GM18519 (cell line): ENCODE data around the gene FSTL3.
"Not testable (repeated sequence)": the region's sequence is repeated elsewhere in the genome, so short reads cannot be mapped to it uniquely, and the experiment has no call there.

Source experiments
- ATAC-seq: cut with Tn5 transposase; IDR thresholded peaks from one replicate; pipeline ENCODE4 v1.9.1; 2021; ENCODE audit warnings: mild to moderate bottlenecking, moderate library complexity; ENCODE audit not compliant: unreplicated experiment, low FRiP score

FSTL3 gene

GRCh38 chr19:660793-661426, 15.3 kb upstream of the FSTL3 start:
- ATAC-seq, result no peak

- no peak for ATAC-seq
Observed at GRCh38 chr19:661427-662196, 14.6 kb upstream of the FSTL3 start.

- ATAC-seq, result no peak
Observed at GRCh38 chr19:662207-662961, 13.8 kb upstream of the FSTL3 start.

GRCh38 chr19:662962-663681, 13.1 kb upstream of the FSTL3 start, which contains the start of gene RNF126:
Gene RNF126, minus strand, starts transcription at chr19:663214. Its CDS starts 93 bp downstream, at chr19:663121.
- no peak for ATAC-seq

GRCh38 chr19:663682-664117, 12.5 kb upstream of the FSTL3 start:
- ATAC-seq, result no peak

- ATAC-seq, result no peak
Observed at GRCh38 chr19:664913-665443, 11.2 kb upstream of the FSTL3 start.

- not testable (repeated sequence) for ATAC-seq
Observed at GRCh38 chr19:666985-667573, 9.1 kb upstream of the FSTL3 start.

GRCh38 chr19:668675-669434, 7.3 kb upstream of the FSTL3 start:
- ATAC-seq, result not testable (repeated sequence)

GRCh38 chr19:670609-671075, 5.5 kb upstream of the FSTL3 start:
- ATAC-seq, result no peak

- ATAC-seq, result no peak
Observed at GRCh38 chr19:674282-675151, 1.7 kb upstream of the FSTL3 start.

- no peak for ATAC-seq
Observed at GRCh38 chr19:676007-676338, 219 bp upstream of the FSTL3 start.

GRCh38 chr19:677201-677600, 1.0 kb downstream of the FSTL3 start:
- no peak for ATAC-seq

- no peak for ATAC-seq
Observed at GRCh38 chr19:677601-678436, 1.6 kb downstream of the FSTL3 start.

GRCh38 chr19:678791-679388, 2.7 kb downstream of the FSTL3 start:
- ATAC-seq, result no peak

GRCh38 chr19:679418-680286, 3.5 kb downstream of the FSTL3 start:
- peak; percentile 1 for ATAC-seq
